Activated CD4-positive, alpha-beta memory T cell treated with anti-CD3 and anti-CD28 coated beads, Interleukin-2, amount 10 ng/mL, durations not matched to agents 7 days and 5 days (primary cell): ENCODE data around the gene EDN2. TPM values are rescaled to one million over a fixed set of nuclear protein-coding genes. Genes with fewer than 3 reads are reported as not detected.
A peak's percentile ranks its signal among the peaks of the same experiment; 100 is the strongest.

Experiments used
- CTCF ChIA-PET: fragments of 350-600 bp; sonication (Branson Sonifier 250); formaldehyde crosslinking; loops from one replicate; lab custom pipeline; 2021; ENCODE audit warnings: antibody characterized with exemption, inconsistent platforms; lab: Charles Lee
- POLR2A ChIA-PET: fragments of 350-600 bp; sonication (Branson Sonifier 250); formaldehyde crosslinking; loops from one replicate; lab custom pipeline; 2021; ENCODE audit warnings: antibody characterized with exemption; lab: Charles Lee
- DNase-seq: peaks from one replicate; pipeline ENCODE4 v3.0.0-alpha.2; 2020
- H3K27ac Mint-ChIP-seq: one replicate; pipeline ENCODE4 v1.8.0; 2021; ENCODE audit warnings: mild to moderate bottlenecking, mixed read lengths
- H3K27me3 Mint-ChIP-seq: one replicate; pipeline ENCODE4 v1.8.0; 2021; ENCODE audit warnings: mixed read lengths
- H3K36me3 Mint-ChIP-seq: one replicate; pipeline ENCODE4 v1.8.0; 2021; ENCODE audit warnings: low read depth, mixed read lengths
- H3K4me1 Mint-ChIP-seq: one replicate; pipeline ENCODE4 v1.8.0; 2021; ENCODE audit warnings: mixed read lengths
- H3K4me3 Mint-ChIP-seq: one replicate; pipeline ENCODE4 v1.8.0; 2021; ENCODE audit warnings: mild to moderate bottlenecking, mixed read lengths
- H3K9me3 Mint-ChIP-seq: one replicate; pipeline ENCODE4 v1.8.0; 2021; ENCODE audit warnings: mixed read lengths
- total RNA-seq, 2 experiments: library from RNA; stranded (reverse); gene quantifications; one replicate each; pipeline ENCODE4 v1.2.3, GENCODE V29; 2021

EDN2 gene
- total RNA-seq, 2 experiments from 2014 or later = not detected

DNA sequence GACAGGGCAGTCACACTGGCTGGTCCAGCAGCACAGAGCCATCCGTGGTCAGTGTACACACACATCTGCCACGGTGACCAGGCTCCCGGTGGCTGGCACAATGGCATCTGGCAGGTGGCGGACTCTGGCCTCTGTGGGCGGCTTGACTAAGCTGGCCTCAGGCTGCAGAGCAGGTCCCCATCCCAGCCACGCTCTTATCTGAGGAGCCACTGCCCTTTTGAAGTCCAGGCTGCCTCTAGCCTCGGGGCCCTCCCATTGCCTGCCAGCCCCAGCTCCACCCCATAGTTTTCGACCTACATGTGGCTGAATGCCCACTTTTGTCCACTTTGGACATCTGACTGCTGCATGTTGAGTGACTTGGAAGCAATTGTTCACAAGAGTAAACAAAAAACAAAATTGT, 29.9 kb upstream of the EDN2 start:
- H3K4me3 Mint-ChIP-seq = no peak overlapping the region
- no peaks in the 10 kb centered on the region for H3K9me3 Mint-ChIP-seq
- peaks cover 5% of the 10 kb centered on the region for H3K4me1 Mint-ChIP-seq
- POLR2A ChIA-PET = no interaction called here
- DNase-seq = no peak
- H3K36me3 Mint-ChIP-seq = peaks cover 29% of the 10 kb centered on the region
- no peaks in the 10 kb centered on the region for H3K27me3 Mint-ChIP-seq
- H3K27ac Mint-ChIP-seq = no peak overlapping the region
- CTCF ChIA-PET = interaction anchor here (1.0 to 1.6 kb wide), 2 partner anchors 297 to 354 kb away, joined by 3 to 5 read pairs; no protein-coding TSS in a partner anchor

GRCh38 chr1:41513383-41513735, 28.9 kb upstream of the EDN2 start:
- no peaks in the 10 kb centered on the region for H3K9me3 Mint-ChIP-seq
- peaks cover 5% of the 10 kb centered on the region for H3K4me1 Mint-ChIP-seq
- H3K27me3 Mint-ChIP-seq = no peaks in the 10 kb centered on the region
- DNase-seq = peak; percentile 24
- POLR2A ChIA-PET = no interaction called here
- H3K36me3 Mint-ChIP-seq = peaks cover 29% of the 10 kb centered on the region
- CTCF ChIA-PET = interaction anchor here (1.0 to 1.6 kb wide), 4 partner anchors 12 to 355 kb away, joined by 3 to 5 read pairs (median 4); no protein-coding TSS in a partner anchor
- no peak overlapping the region for H3K4me3 Mint-ChIP-seq
- H3K27ac Mint-ChIP-seq = no peak overlapping the region

DNA sequence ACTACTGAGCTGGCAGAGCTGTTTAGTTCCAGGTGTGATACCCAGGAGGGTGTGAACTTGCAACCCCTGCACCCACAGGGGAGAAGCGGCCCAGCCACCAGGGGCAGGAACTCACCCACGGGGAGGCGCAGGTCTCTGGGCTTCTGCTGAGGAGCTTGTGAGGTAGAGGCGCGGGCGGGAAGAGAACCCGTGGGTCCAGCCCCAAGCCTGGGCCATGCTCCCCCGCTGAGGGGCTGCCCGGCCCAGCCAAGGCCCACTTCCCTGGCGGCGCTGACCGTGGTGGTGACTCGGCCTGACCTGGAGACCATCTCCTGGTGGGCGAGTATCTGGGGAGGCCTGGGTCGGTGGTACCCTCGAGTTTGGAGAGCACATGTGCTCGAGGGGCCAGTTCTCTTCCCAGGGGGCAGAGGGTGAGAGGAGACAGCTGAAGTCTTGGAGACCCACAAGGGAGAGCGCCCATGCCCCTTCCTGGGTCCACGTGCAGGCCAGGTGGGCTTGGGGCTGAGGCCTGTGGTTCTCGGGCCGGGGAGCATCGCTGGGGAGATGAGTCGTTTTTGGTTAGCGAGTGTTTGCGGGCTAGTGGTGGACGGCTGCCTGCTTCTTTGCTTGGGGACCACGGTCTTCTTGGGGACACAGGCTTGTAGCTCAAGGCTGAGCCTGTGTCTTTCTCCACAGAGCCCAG, 28.4 kb upstream of the EDN2 start:
- Mint-ChIP-seq H3K27ac (no peak overlapping the region), H3K4me3 (no peak overlapping the region), H3K27me3 (no peaks in the 10 kb centered on the region), H3K4me1 (peaks cover 5% of the 10 kb centered on the region), H3K36me3 (peaks cover 26% of the 10 kb centered on the region), H3K9me3 (no peaks in the 10 kb centered on the region)
- POLR2A ChIA-PET = no interaction called here
- DNase-seq = no peak
- CTCF ChIA-PET = interaction anchor here (1.1 to 1.6 kb wide), 3 partner anchors 11 to 356 kb away, joined by 3 to 5 read pairs (median 4); no protein-coding TSS in a partner anchor

DNA sequence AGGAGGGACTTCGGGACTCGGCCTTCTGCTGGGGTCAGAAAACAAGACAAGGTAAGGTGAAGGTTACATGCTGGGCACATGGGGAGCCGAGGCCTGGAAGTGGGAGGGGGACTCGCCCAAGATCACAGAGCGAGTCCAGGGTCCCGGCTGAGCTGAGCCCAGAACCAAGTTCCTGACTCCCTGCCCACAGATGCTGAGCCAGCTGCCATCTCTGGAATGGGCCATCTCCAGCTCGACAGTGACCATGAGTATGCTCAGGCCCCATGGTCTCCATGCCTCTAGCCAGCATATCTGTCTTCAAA, 26.7 kb upstream of the EDN2 start:
- POLR2A ChIA-PET = no interaction called here
- no peak for DNase-seq
- Mint-ChIP-seq H3K4me1 (peaks cover under 1% of the 10 kb centered on the region), H3K4me3 (no peak overlapping the region), H3K36me3 (peaks cover 25% of the 10 kb centered on the region), H3K9me3 (no peaks in the 10 kb centered on the region), H3K27me3 (no peaks in the 10 kb centered on the region), H3K27ac (no peak overlapping the region)
- CTCF ChIA-PET = no interaction called here

DNA sequence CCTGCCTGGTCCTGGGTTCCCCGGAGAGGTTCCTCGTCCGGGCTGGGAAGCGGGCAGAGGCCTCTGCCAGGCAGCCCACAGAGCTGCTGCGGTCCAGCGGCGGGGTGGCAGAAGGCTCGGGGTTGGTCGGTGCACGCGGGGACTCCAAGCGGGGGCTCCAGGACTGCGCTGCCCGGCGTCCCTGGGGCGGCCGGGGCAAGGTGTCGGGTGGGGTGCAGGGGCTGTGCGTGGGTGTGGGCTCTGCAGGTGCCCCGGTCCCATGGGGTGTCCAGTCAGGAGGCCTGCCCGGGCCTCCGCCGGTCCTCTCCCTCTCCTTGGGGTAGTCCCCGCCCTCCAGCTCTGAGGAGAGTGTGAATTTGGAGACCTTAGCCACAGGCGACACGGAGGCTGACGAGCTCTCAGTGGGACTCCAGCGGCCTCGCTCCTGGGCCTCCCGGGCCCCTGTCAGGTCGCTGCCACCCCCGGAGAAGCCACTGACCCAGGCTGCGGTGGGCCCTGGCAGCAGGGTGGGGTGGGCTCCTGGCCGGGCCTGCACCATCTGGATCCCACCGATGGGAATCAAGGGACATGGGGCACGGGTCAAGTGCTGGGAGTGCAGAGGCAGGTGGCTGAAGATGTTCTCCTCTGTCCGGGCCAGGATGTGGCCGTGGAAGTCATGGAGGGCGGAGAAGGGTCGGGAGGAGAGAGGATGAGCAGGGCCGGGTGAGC, 26.2 kb upstream of the EDN2 start:
- H3K4me1 Mint-ChIP-seq = no peaks in the 10 kb centered on the region
- no peak overlapping the region for H3K4me3 Mint-ChIP-seq
- H3K27me3 Mint-ChIP-seq = no peaks in the 10 kb centered on the region
- no peak for DNase-seq
- POLR2A ChIA-PET = no interaction called here
- no peak overlapping the region for H3K27ac Mint-ChIP-seq
- H3K9me3 Mint-ChIP-seq = no peaks in the 10 kb centered on the region
- CTCF ChIA-PET = no interaction called here
- peaks cover 25% of the 10 kb centered on the region for H3K36me3 Mint-ChIP-seq

- H3K4me3 Mint-ChIP-seq = no peak overlapping the region
- CTCF ChIA-PET = no interaction called here
- no peak for DNase-seq
- H3K4me1 Mint-ChIP-seq = no peaks in the 10 kb centered on the region
- H3K9me3 Mint-ChIP-seq = no peaks in the 10 kb centered on the region
- POLR2A ChIA-PET = no interaction called here
- no peaks in the 10 kb centered on the region for H3K27me3 Mint-ChIP-seq
- no peak overlapping the region for H3K27ac Mint-ChIP-seq
- H3K36me3 Mint-ChIP-seq = peaks cover 22% of the 10 kb centered on the region
Measured at GRCh38 chr1:41509270-41509671, 24.8 kb upstream of the EDN2 start.

- peaks cover 22% of the 10 kb centered on the region for H3K36me3 Mint-ChIP-seq
Measured at GRCh38 chr1:41508290-41508689, 23.8 kb upstream of the EDN2 start.

GRCh38 chr1:41507836-41508235, 23.4 kb upstream of the EDN2 start:
- ChIA-PET POLR2A (no interaction called here), CTCF (interaction anchor here (0.7 kb wide), 1 partner anchor 174 kb away, joined by 3 read pairs; no protein-coding TSS in a partner anchor)
- Mint-ChIP-seq H3K36me3 (peaks cover 18% of the 10 kb centered on the region), H3K4me3 (no peak overlapping the region), H3K27ac (no peak overlapping the region), H3K9me3 (no peaks in the 10 kb centered on the region), H3K27me3 (no peaks in the 10 kb centered on the region), H3K4me1 (no peaks in the 10 kb centered on the region)
- DNase-seq = no peak

More at GRCh38 chr1:41508290-41508689, 23.8 kb upstream of the EDN2 start:
- no peaks in the 10 kb centered on the region for H3K4me1 Mint-ChIP-seq
- ChIA-PET CTCF (interaction anchor here (0.7 kb wide), 1 partner anchor 174 kb away, joined by 3 read pairs; no protein-coding TSS in a partner anchor), POLR2A (no interaction called here)
- no peak overlapping the region for H3K27ac Mint-ChIP-seq
- H3K27me3 Mint-ChIP-seq = no peaks in the 10 kb centered on the region
- no peak overlapping the region for H3K4me3 Mint-ChIP-seq
- H3K9me3 Mint-ChIP-seq = no peaks in the 10 kb centered on the region
- DNase-seq = no peak

- CTCF ChIA-PET = interaction anchor here (1.7 kb wide), 1 partner anchor 9 kb away, joined by 4 read pairs; no protein-coding TSS in a partner anchor
- POLR2A ChIA-PET = no interaction called here
- no peak overlapping the region for H3K27ac Mint-ChIP-seq
- H3K4me3 Mint-ChIP-seq = no peak overlapping the region
- no peak for DNase-seq
- H3K9me3 Mint-ChIP-seq = no peaks in the 10 kb centered on the region
- peaks cover 14% of the 10 kb centered on the region for H3K36me3 Mint-ChIP-seq
- H3K4me1 Mint-ChIP-seq = no peaks in the 10 kb centered on the region
- no peaks in the 10 kb centered on the region for H3K27me3 Mint-ChIP-seq
Measured at GRCh38 chr1:41507110-41507720, 22.7 kb upstream of the EDN2 start.

DNA sequence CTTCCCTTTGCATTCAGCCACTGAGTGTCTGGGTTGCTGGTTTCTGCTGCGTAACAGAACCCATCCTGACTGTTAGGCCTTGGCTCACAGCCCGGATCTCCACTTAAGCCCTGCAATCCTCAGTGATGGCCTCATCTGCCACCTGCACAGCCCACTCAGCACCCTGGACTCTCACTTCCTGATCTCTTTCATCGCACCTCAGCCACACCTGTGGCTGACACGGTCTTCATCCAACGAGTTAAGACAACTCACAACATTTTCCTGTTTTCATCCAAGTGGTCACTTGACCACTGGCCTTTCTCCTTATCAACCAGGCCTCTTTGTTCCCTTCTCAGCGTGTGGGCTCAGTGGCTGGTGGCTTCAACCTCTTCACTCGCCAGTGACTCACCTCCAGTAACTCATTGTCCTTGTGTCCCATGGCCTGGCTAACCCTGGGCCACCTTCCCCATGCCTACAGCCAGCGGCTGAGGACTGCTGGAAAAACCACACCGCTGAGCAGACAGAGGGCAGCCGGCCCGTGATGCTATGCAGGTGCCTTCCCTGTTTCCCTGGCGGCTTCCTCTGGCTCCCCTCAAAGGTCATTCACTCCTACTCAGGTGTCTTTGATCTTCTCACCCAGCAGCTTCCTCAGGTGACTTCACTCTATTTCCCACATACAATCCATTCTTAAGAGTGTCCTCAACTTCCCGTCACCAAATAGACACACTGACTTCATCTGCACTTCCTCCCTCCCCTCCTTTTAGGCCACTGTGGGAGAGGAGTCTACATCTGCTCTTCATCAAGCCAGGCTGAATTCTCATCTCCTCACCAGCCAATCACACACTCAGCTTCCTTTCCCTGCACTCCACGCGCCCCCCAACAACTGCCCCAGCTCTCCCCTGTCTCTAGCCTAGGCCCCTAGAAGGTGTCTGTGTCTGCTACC, 19.9 kb upstream of the EDN2 start:
- Mint-ChIP-seq H3K36me3 (no peaks in the 10 kb centered on the region), H3K27ac (no peak overlapping the region), H3K4me3 (no peak overlapping the region), H3K27me3 (no peaks in the 10 kb centered on the region), H3K9me3 (no peaks in the 10 kb centered on the region), H3K4me1 (no peaks in the 10 kb centered on the region)
- ChIA-PET CTCF (no interaction called here), POLR2A (interaction anchor here (0.6 kb wide), 1 partner anchor 1136 kb away, joined by 3 read pairs; no protein-coding TSS in a partner anchor)
- no peak for DNase-seq

GRCh38 chr1:41503538-41504113, 19.1 kb upstream of the EDN2 start:
- Mint-ChIP-seq H3K27ac (no peak overlapping the region), H3K4me1 (no peaks in the 10 kb centered on the region), H3K27me3 (no peaks in the 10 kb centered on the region), H3K9me3 (no peaks in the 10 kb centered on the region), H3K4me3 (no peak overlapping the region), H3K36me3 (no peaks in the 10 kb centered on the region)
- ChIA-PET CTCF (no interaction called here), POLR2A (no interaction called here)
- no peak for DNase-seq

DNA sequence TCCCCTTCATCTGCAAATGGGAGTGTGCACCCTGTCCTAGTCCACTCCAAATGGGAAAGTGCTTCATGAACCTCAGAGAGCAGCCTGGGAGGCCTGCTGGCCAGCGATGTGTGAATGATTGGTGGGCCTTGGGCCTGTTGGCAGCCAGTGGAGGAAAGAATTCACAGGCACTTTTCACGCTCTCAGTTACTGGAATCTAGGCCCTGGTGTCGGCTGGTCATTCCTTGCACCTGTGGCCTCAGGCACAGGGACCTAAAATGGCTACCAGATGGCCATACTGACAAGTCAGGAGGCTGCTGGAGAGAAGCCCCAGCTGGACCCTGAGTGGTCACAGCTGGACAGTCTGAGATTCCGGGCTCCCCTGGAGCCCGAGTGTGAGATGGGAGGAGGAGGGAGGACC, 18.4 kb upstream of the EDN2 start:
- no peaks in the 10 kb centered on the region for H3K9me3 Mint-ChIP-seq
- no peaks in the 10 kb centered on the region for H3K36me3 Mint-ChIP-seq
- no peaks in the 10 kb centered on the region for H3K4me1 Mint-ChIP-seq
- H3K4me3 Mint-ChIP-seq = no peak overlapping the region
- no peaks in the 10 kb centered on the region for H3K27me3 Mint-ChIP-seq
- ChIA-PET CTCF (interaction anchor here (1.4 kb wide), 1 partner anchor 9 kb away, joined by 3 read pairs; no protein-coding TSS in a partner anchor), POLR2A (no interaction called here)
- H3K27ac Mint-ChIP-seq = no peak overlapping the region
- DNase-seq = no peak
